Measurements from ENCODE around the gene LCNL1. TPM values are rescaled to one million over a fixed set of nuclear protein-coding genes. Genes with fewer than 3 reads are reported as not detected.

Gene LCNL1
- total RNA-seq, 2 donors from 2014 or later, result not detected

DNA sequence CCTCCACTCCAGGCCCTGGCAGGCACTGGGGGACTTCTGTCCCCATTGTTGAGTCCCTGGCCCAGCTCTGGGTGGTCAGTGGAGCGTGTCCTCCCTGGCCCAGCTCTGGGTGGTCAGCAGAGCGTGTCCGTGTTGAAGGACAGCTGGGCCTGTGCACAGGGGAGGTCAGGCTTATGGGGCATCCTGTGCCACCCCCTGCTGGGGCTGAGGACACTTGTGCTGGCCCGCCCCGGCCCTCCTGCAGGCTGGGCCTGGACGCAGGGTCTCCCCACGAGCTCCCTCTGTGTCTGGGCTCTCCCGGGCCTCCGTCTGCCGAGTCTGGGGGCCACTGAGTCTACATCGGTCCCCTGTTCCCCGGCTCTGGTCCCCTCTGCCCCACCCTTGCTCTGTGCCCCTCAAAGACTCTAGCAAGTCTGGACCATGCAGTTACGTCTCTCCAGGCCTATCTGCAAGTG, 25.1 kb downstream of the LCNL1 start:
- intact Hi-C loops (cut with DNase I), result no loop called here
- Histone ChIP-seq H3K27me3 (no peaks in the 10 kb centered on the region), H3K4me3 (no peak overlapping the region), H3K4me1 (no peaks in the 10 kb centered on the region), H3K9me3 (no peaks in the 10 kb centered on the region), H3K27ac (no peak overlapping the region), H3K36me3 (replicated peaks in 1 of 2; ENCODE audit: insufficient read depth in 1 of 2, low read depth in 2 of 2) (peaks cover 0 to 3% of the 10 kb centered on the region in 2 donors)
- DNase-seq (no peak), ATAC-seq (no peak)
- no peak for TF ChIP-seq POLR2A (IDR thresholded peaks at IDR 0.05)
- no peak for TF ChIP-seq CTCF (IDR thresholded peaks at IDR 0.05)
- 91 to 95% methylated on average over 6 to 12 of the region's 13 CpGs for WGBS, 2 donors

DNA sequence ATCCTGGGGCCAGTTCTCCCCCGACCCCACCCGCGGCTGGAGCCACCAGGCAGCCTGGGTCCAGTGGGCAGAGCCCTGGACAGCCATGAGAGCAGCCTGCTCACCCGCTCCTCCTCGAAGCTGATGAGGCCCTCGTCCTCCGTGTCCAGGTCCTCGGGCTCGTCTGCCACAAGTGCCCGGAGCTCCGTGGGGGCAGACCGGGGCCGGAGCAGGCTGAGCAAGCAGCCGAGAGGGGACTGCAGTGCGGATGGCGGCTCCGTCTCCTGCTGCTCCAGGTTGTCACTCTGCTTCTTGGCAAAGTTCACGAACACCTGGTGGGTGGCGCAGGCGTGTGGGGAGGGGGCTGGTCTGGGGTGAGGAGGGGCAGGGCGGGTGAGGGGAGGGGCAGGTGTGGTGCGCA, 25.5 kb downstream of the LCNL1 start:
- intact Hi-C loops (cut with DNase I), result no loop called here
- H3K9me3 ChIP-seq, result no peaks in the 10 kb centered on the region
- no peaks in the 10 kb centered on the region for H3K27me3 ChIP-seq
- 81 to 89% methylated on average over 3 to 19 of the region's 22 CpGs for WGBS, 2 donors
- H3K27ac ChIP-seq, result no peak overlapping the region
- H3K4me1 ChIP-seq, result no peaks in the 10 kb centered on the region
- DNase-seq, result no peak
- H3K4me3 ChIP-seq, result no peak overlapping the region
- no peak for ATAC-seq
- peaks cover 0 to 3% of the 10 kb centered on the region in 2 donors for H3K36me3 ChIP-seq (replicated peaks in 1 of 2; ENCODE audit: insufficient read depth in 1 of 2, low read depth in 2 of 2)
- TF ChIP-seq CTCF (IDR thresholded peaks at IDR 0.05) (no peak), POLR2A (IDR thresholded peaks at IDR 0.05) (no peak)

- TF ChIP-seq CTCF (IDR thresholded peaks at IDR 0.05) (no peak), POLR2A (IDR thresholded peaks at IDR 0.05) (no peak)
These were observed 26.4 kb downstream of the LCNL1 start for GRCh38 chr9:137009217-137009616.

GRCh38 chr9:137009938-137010732, 27.3 kb downstream of the LCNL1 start:
- Histone ChIP-seq H3K36me3 (replicated peaks in 1 of 2; ENCODE audit: insufficient read depth in 1 of 2, low read depth in 2 of 2) (peaks cover 0 to 3% of the 10 kb centered on the region in 2 donors), H3K27me3 (no peaks in the 10 kb centered on the region), H3K4me1 (no peaks in the 10 kb centered on the region), H3K27ac (no peak overlapping the region), H3K4me3 (no peak overlapping the region), H3K9me3 (no peaks in the 10 kb centered on the region)
- DNase-seq, result no peak
- ATAC-seq, result no peak
- TF ChIP-seq POLR2A (IDR thresholded peaks at IDR 0.05), result no peak
- no peak for TF ChIP-seq CTCF (IDR thresholded peaks at IDR 0.05)
- intact Hi-C loops (cut with DNase I), result no loop called here
- WGBS, 2 donors, result 94 to 97% methylated on average over 6 to 45 of the region's 49 CpGs

More at GRCh38 chr9:137009217-137009616, 26.4 kb downstream of the LCNL1 start:
- no peak for DNase-seq
- no peaks in the 10 kb centered on the region for H3K9me3 ChIP-seq
- H3K4me3 ChIP-seq, result no peak overlapping the region
- WGBS, 2 donors, result 94 to 96% methylated on average over 5 to 9 of the region's 18 CpGs
- H3K27me3 ChIP-seq, result no peaks in the 10 kb centered on the region
- no peaks in the 10 kb centered on the region for H3K4me1 ChIP-seq
- peaks cover 0 to 3% of the 10 kb centered on the region in 2 donors for H3K36me3 ChIP-seq (replicated peaks in 1 of 2; ENCODE audit: insufficient read depth in 1 of 2, low read depth in 2 of 2)
- intact Hi-C loops (cut with DNase I), result no loop called here
- no peak for ATAC-seq
- no peak overlapping the region for H3K27ac ChIP-seq

DNA sequence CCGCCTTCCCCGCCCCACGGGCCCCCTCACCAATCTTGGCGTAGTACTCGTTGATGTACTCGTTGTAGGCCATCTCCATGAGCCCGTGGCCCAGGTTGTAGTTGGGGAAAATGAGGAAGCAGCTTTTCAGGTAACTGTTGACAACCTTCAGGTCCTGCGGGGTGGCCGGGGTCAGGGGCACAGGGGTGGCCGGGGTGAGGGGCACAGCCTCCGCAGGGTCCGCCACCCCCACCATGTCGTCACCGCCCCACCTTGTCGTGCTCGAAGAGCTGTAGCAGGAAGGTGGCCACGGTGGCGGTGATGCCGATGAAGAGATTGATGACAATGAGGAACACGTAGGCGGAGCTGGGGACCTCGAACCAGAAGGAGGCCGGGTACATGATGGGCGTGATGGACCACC, 28.4 kb downstream of the LCNL1 start:
- H3K27me3 ChIP-seq, result no peaks in the 10 kb centered on the region
- no peak for ATAC-seq
- no peaks in the 10 kb centered on the region for H3K9me3 ChIP-seq
- 92 to 94% methylated on average over 18 to 24 of the region's 24 CpGs for WGBS, 2 donors
- H3K4me3 ChIP-seq, result no peak overlapping the region
- no peak overlapping the region for H3K27ac ChIP-seq
- intact Hi-C loops (cut with DNase I), result no loop called here
- H3K36me3 ChIP-seq (replicated peaks in 1 of 2; ENCODE audit: insufficient read depth in 1 of 2, low read depth in 2 of 2), result peaks cover 0 to 3% of the 10 kb centered on the region in 2 donors
- H3K4me1 ChIP-seq, result no peaks in the 10 kb centered on the region
- TF ChIP-seq POLR2A (IDR thresholded peaks at IDR 0.05), result no peak
- no peak for TF ChIP-seq CTCF (IDR thresholded peaks at IDR 0.05)
- DNase-seq, result no peak
